Measurements from ENCODE around the gene AATF.

- TF ChIP-seq CTCF (IDR thresholded peaks at IDR 0.05), result no peak
- no peak for TF ChIP-seq POLR2AphosphoS5 (IDR thresholded peaks at IDR 0.05)
These were observed 16.4 kb upstream of the AATF start for GRCh38 chr17:36932383-36932693.

All from prostate gland (tissue), 2 donors.